ENCODE data around the gene ENTHD1.

DNA sequence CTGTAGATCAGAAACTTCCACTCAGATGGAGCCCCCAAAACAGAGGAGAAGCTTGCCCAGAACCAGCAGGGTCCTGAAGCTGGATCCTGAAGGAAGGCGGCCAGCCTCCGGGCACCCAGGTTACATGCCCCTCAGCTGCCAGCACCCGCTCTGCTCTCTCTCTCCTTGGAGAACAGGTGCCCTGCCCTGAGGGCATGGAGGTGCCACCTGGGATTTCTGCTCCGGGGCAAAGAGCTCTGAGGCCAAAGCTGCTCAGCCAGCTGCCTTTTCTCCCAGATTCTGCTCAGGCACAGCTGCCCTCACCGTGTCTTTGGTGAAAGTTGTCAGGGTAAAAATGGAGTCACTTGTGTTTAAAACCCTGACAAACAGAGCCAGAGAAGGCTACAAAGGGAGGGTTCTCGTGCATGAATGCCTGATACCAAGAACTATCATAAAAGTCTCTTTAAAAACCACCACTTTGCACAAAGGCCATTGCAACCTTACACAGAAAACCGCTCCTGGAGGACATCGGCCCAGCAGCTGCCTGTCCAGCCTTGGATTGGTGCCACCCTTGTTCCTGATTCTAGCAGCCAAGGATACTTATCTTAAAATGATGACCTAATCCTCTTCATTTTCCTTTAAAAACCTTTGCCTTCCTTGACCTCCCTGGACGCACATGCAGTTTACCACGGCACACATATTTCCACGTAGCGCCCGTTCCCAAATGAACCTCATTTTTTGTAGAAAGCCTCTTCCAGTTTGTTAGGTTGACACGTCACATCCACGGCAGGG, 183.0 kb downstream of the ENTHD1 start:
- TF ChIP-seq CTCF (IDR thresholded peaks at IDR 0.05; ENCODE audit: extremely low read depth in 1 of 2, insufficient read depth in 1 of 2, low read depth in 1 of 2, low read length in 2 of 2): no peak
- no peak for TF ChIP-seq POLR2A (IDR thresholded peaks at IDR 0.05; ENCODE audit: low read depth, low read length)
- no peak for TF ChIP-seq POLR2AphosphoS5 (IDR thresholded peaks at IDR 0.05; ENCODE audit: insufficient read depth, low read depth, low read length)
